Natural killer cell (primary cell): ENCODE data around the gene SURF1. TPM values are rescaled to one million over a fixed set of nuclear protein-coding genes. Genes with fewer than 3 reads are reported as not detected.

Source experiments
- ATAC-seq, 3 donors: fragments of 150-1000 bp in 2 of 3; fragments of 200-7000 bp in 1 of 3; cut with Tn5 transposase; 1 replicate in 1 of 3; 2 replicates in 2 of 3; pipeline ENCODE4 v1.10.0; 2021; ENCODE audit warnings: mild to moderate bottlenecking in 2 of 3, moderate library complexity in 2 of 3
- DNase-seq, 2 donors: peaks; one replicate each; pipeline versions ENCODE4 v3.0.0 to v3.0.0-alpha.2; 2013 to 2021; ENCODE audit warnings: mixed read lengths in 1 of 2
- H3K27ac ChIP-seq: one replicate; pipeline ENCODE4 v1.5.1; 2013; ENCODE audit warnings: mild to moderate bottlenecking, low read length
- H3K27me3 ChIP-seq: one replicate; pipeline ENCODE4 v1.6.1; 2013; ENCODE audit warnings: low read length; ENCODE audit not compliant: control insufficient read depth, insufficient read depth
- H3K36me3 ChIP-seq: one replicate; pipeline ENCODE4 v1.6.1; 2013; ENCODE audit warnings: low read length; ENCODE audit not compliant: control insufficient read depth, insufficient read depth
- H3K4me1 ChIP-seq: one replicate; pipeline ENCODE4 v1.6.1; 2013; ENCODE audit warnings: low read length; ENCODE audit not compliant: control insufficient read depth, insufficient read depth
- H3K4me3 ChIP-seq: one replicate; pipeline ENCODE4 v1.5.1; 2013; ENCODE audit warnings: low read length
- H3K9me3 ChIP-seq: one replicate; pipeline ENCODE4 v1.6.1; 2013; ENCODE audit warnings: low read length; ENCODE audit not compliant: control insufficient read depth, insufficient read depth
- H3K27ac Mint-ChIP-seq, 2 donors: one replicate each; pipeline ENCODE4 v1.8.0; 2022; ENCODE audit warnings: mild to moderate bottlenecking in 2 of 2, mixed read lengths in 2 of 2, moderate library complexity in 1 of 2
- H3K27me3 Mint-ChIP-seq, 2 donors: one replicate each; pipeline ENCODE4 v1.8.0; 2022; ENCODE audit warnings: low read depth in 2 of 2, mixed read lengths in 2 of 2
- H3K36me3 Mint-ChIP-seq: one replicate; pipeline ENCODE4 v1.8.0; 2022; ENCODE audit warnings: mixed read lengths
- H3K4me1 Mint-ChIP-seq, 2 donors: one replicate each; pipeline ENCODE4 v1.8.0; 2022; ENCODE audit warnings: mixed read lengths in 2 of 2
- H3K4me3 Mint-ChIP-seq: one replicate; pipeline ENCODE4 v1.8.0; 2022; ENCODE audit warnings: mild to moderate bottlenecking, moderate library complexity, mixed read lengths
- H3K9me3 Mint-ChIP-seq, 2 donors: one replicate each; pipeline ENCODE4 v1.8.0; 2022; ENCODE audit warnings: mixed read lengths in 2 of 2
- WGBS: methylation state at CpG from one replicate; pipeline ENCODE4 v1.1.7; 2013; ENCODE audit warnings: missing lambda C conversion rate; ENCODE audit not compliant: insufficient coverage; 5-methylcytosine and 5-hydroxymethylcytosine counted together
- intact Hi-C: fragments of 100-400 bp; cut with micrococcal nuclease; formaldehyde crosslinking; loops from one replicate; pipeline ENCODE4 v1.14.2; 2022
- total RNA-seq, 4 donors: library from RNA; stranded (reverse); fragments of 120-200 nt in 1 of 4; gene quantifications; one replicate each; pipeline versions ENCODE4 v1.2.3 to v1.2.4, GENCODE V29; 2013 to 2022
- TF ChIP-seq, protein P1 (sequence below): fragments of 200-600 bp; IDR thresholded peaks from one replicate; pipeline ENCODE4 v1.8.0; 2022; ENCODE audit warnings: antibody characterized with exemption

Gene SURF1
- total RNA-seq, 3 donors from 2014 or later (not counting 1 experiment from before 2014, with no cell fraction given), result 35.6 to 44.4 (median 37.2) TPM

DNA sequence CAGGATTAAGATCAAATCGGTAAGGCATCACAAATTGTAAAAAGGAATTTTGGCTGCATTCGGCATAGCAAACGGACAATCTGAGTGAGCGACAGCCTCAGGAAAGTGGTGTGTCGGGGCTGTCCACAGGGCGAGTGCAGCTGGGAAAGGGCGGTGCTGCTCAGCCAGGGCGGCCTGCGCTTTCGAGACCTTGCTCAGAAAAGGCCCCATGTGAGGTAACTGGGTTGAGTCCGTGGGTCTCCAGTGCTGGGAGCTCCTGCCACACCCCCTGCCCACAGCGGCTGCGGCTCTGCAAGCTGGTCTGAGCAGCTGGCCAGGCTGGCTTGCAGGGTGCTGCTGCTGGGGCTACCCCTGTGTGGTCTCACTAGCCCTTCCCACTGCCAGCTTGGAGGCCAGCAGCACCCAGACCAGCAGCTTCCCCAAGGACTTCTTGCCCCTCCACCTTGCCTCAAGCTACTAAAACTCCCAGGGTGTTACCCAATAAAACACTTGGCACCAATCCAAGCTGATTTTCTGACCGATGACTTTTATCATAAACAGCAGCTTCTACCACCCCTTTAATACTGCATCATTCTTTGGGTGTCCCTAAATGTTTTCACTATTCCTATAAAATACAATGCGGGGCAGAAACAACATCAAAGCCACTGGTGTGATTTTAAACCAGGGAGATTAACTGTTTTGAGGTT is 6.2 kb upstream of the SURF1 start:
- peaks cover 69% of the 10 kb centered on the region for H3K36me3 ChIP-seq
- ATAC-seq (no peak), DNase-seq (no peak)
- peaks cover 20% of the 10 kb centered on the region for H3K4me1 ChIP-seq
- H3K27me3 ChIP-seq, result no peaks in the 10 kb centered on the region
- no peak overlapping the region for H3K4me3 ChIP-seq
- WGBS, result 93% methylated on average over 15 of the region's 15 CpGs
- H3K27me3 Mint-ChIP-seq, result no peaks in the 10 kb centered on the region
- peaks cover 7% of the 10 kb centered on the region for H3K36me3 Mint-ChIP-seq
- peak overlapping the region in 1 of 2 donors; percentile 8 for H3K27ac Mint-ChIP-seq
- no peak overlapping the region for H3K27ac ChIP-seq
- H3K9me3 Mint-ChIP-seq, result no peaks in the 10 kb centered on the region
- TF ChIP-seq, protein P1, sequence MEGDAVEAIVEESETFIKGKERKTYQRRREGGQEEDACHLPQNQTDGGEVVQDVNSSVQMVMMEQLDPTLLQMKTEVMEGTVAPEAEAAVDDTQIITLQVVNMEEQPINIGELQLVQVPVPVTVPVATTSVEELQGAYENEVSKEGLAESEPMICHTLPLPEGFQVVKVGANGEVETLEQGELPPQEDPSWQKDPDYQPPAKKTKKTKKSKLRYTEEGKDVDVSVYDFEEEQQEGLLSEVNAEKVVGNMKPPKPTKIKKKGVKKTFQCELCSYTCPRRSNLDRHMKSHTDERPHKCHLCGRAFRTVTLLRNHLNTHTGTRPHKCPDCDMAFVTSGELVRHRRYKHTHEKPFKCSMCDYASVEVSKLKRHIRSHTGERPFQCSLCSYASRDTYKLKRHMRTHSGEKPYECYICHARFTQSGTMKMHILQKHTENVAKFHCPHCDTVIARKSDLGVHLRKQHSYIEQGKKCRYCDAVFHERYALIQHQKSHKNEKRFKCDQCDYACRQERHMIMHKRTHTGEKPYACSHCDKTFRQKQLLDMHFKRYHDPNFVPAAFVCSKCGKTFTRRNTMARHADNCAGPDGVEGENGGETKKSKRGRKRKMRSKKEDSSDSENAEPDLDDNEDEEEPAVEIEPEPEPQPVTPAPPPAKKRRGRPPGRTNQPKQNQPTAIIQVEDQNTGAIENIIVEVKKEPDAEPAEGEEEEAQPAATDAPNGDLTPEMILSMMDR, result no peak
- H3K9me3 ChIP-seq, result no peaks in the 10 kb centered on the region
- H3K4me3 Mint-ChIP-seq, result no peak overlapping the region
- intact Hi-C loops, result no loop called here
- peaks cover 27 to 46% of the 10 kb centered on the region in 2 donors for H3K4me1 Mint-ChIP-seq

DNA sequence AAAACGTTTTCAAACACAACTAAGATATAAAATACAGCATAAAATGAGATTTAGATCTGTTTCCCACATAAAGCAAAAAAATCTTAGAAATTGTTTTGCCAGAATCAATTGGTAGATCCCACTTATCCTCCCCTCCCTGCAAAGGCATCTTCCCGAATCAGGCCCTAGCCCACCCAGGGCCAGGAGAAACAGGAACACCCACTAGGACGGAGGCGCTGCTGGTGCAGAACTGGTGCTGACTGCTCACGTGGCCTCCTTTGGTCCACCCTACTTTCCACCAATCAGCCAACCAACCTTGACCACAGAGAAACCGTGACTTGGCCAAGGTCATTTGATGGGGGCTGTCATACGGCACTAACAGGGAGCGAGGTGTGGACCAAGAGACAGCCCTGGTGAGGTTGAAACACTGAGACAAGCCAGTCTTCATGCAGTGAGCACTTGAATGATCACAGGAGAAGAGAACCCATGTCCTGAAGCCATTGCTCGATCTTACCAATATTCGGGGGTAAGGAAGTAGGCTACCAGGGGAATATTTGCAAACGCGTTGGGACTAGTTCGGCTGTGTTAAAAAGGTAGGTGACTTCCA is 5.3 kb upstream of the SURF1 start:
- H3K27ac ChIP-seq, result no peak overlapping the region
- TF ChIP-seq, protein P1, result no peak
- peaks cover 21 to 44% of the 10 kb centered on the region in 2 donors for H3K4me1 Mint-ChIP-seq

DNA sequence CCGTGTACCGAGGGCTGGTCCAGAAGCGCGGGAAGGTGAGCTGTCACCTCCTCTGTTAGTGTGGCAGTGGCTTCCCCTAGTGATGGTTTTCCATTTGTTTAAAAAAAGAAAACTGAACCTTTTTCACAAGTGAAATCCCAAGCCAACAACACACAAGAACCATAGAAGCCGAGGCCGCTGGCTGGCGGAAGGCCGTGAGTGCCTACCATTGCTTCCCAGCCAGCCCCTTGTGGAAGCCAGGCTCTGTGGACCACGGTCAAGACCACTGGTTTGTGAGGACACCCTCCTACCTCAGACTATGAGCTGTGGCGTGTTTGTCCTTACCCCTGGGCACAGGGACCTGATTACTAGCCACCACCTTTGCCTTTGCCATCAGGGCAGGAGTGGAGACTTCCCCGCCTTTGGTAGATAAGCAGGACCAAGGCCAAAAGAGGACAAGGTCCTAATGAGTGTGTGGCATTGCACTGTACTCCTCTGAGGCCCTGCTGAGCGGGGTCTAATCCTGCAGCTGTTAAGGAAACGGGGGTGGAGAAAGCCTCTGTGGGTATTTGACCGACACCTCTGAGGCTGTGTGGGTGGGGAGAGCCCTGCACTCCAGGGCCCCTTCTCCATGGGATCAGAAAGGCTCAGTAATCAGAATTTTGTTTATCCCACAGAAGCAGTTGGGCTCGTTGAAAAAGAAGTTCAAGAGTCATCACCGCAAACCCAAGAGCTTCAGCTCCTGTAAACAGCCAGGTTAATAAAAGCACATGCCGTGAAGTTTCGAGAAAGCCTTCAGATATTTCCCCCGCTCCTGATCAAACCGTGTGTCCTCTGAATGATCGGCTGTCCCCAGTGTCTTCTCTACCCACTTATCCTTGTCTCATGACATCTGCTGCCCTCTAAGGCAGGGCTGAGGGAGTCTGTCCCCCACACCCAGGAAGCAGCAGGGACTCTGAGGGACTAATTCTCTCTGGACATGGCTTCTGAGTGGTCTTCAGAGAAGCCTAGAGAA is 4.4 kb upstream of the SURF1 start:
- 87% methylated on average over 21 of the region's 21 CpGs for WGBS
- intact Hi-C loops, result no loop called here
- Mint-ChIP-seq H3K9me3 (no peaks in the 10 kb centered on the region), H3K36me3 (peaks cover 7% of the 10 kb centered on the region), H3K4me1 (peaks cover 21 to 47% of the 10 kb centered on the region in 2 donors), H3K27ac (peak overlapping the region; percentile 29 to 64), H3K27me3 (no peaks in the 10 kb centered on the region), H3K4me3 (no peak overlapping the region)
- H3K4me3 ChIP-seq, result no peak overlapping the region
- H3K27me3 ChIP-seq, result no peaks in the 10 kb centered on the region
- TF ChIP-seq, protein P1, result no peak
- peaks cover 26% of the 10 kb centered on the region for H3K4me1 ChIP-seq
- H3K36me3 ChIP-seq, result peaks cover 53% of the 10 kb centered on the region
- H3K27ac ChIP-seq, result no peak overlapping the region
- no peaks in the 10 kb centered on the region for H3K9me3 ChIP-seq
- ATAC-seq (no peak), DNase-seq (no peak)

More for the DNA sequence above, 5.3 kb upstream of the SURF1 start:
- Histone ChIP-seq H3K36me3 (peaks cover 62% of the 10 kb centered on the region), H3K4me1 (peaks cover 22% of the 10 kb centered on the region), H3K4me3 (no peak overlapping the region), H3K27me3 (no peaks in the 10 kb centered on the region), H3K9me3 (no peaks in the 10 kb centered on the region)
- ATAC-seq, result no peak
- intact Hi-C loops, result no loop called here
- Mint-ChIP-seq H3K4me3 (no peak overlapping the region), H3K36me3 (peaks cover 7% of the 10 kb centered on the region), H3K27ac (peak overlapping the region; percentile 29 to 64), H3K9me3 (no peaks in the 10 kb centered on the region), H3K27me3 (no peaks in the 10 kb centered on the region)
- WGBS, result 90% methylated on average over 13 of the region's 13 CpGs
- DNase-seq, result no peak
